HG03095 (cell line): Measurements from ENCODE around the gene TARS1.
"Not testable (repeated sequence)": the region's sequence is repeated elsewhere in the genome, so short reads cannot be mapped to it uniquely, and the experiment has no call there.

Experiments
- ATAC-seq: cut with Tn5 transposase; IDR thresholded peaks from one replicate; pipeline ENCODE4 v1.9.1; 2021; ENCODE audit warnings: moderate library complexity; ENCODE audit not compliant: unreplicated experiment

The TARS1 gene

GRCh38 chr5:33482335-33482734 lies 41.6 kb downstream of the TARS1 start:
- no peak for ATAC-seq

GRCh38 chr5:33487236-33487635 lies 46.5 kb downstream of the TARS1 start:
- ATAC-seq = no peak

GRCh38 chr5:33488558-33489355 lies 48.0 kb downstream of the TARS1 start:
- no peak for ATAC-seq

GRCh38 chr5:33489481-33490067 lies 48.8 kb downstream of the TARS1 start:
- ATAC-seq = no peak

GRCh38 chr5:33490071-33490665 lies 49.4 kb downstream of the TARS1 start:
- no peak for ATAC-seq

GRCh38 chr5:33491941-33492340 lies 51.2 kb downstream of the TARS1 start:
- no peak for ATAC-seq

- ATAC-seq = no peak
Measured at GRCh38 chr5:33494466-33494865, 53.7 kb downstream of the TARS1 start.

GRCh38 chr5:33501260-33501659 lies 60.5 kb downstream of the TARS1 start:
- no peak for ATAC-seq

- no peak for ATAC-seq
Measured at GRCh38 chr5:33501899-33502298, 61.1 kb downstream of the TARS1 start.

- no peak for ATAC-seq
Measured at GRCh38 chr5:33504570-33504969, 63.8 kb downstream of the TARS1 start.

- no peak for ATAC-seq
Measured at GRCh38 chr5:33507426-33507825, 66.7 kb downstream of the TARS1 start.

GRCh38 chr5:33509036-33509435 lies 68.3 kb downstream of the TARS1 start:
- no peak for ATAC-seq

GRCh38 chr5:33513462-33514185 lies 72.9 kb downstream of the TARS1 start:
- no peak for ATAC-seq

GRCh38 chr5:33515366-33515765 lies 74.6 kb downstream of the TARS1 start:
- not testable (repeated sequence) for ATAC-seq

GRCh38 chr5:33516421-33516820 lies 75.7 kb downstream of the TARS1 start:
- no peak for ATAC-seq
